SK-N-SH (cell line): ENCODE data around the gene WLS. TPM values are rescaled to one million over a fixed set of nuclear protein-coding genes. Genes with fewer than 3 reads are reported as not detected.

Experiments used
- CTCF ChIA-PET: fragments of 300-600, 350-600 bp; formaldehyde crosslinking; extraction: SDS; loops from one replicate; lab custom pipeline; 2021; lab: Yijun Ruan, JAX
- POLR2A ChIA-PET: fragments of 350-600 bp; sonication (Branson Sonifier 250); formaldehyde crosslinking; extraction: SDS; loops from one replicate; lab custom pipeline; 2020; ENCODE audit warnings: antibody characterized with exemption, inconsistent platforms; lab: Yijun Ruan, JAX
- DNase-seq: peaks from one replicate; pipeline ENCODE4 v3.0.0; 2012
- H2AFZ ChIP-seq: fragments of 200-600 bp; sonication (generic); 2 replicates; pipeline ENCODE4 v1.8.1; 2016; ENCODE audit warnings: antibody characterized with exemption, mild to moderate bottlenecking, low read depth
- H3F3A ChIP-seq: fragments of 200-600 bp; sonication (generic); replicated peaks from 2 replicates; pipeline ENCODE3; 2016; ENCODE audit warnings: antibody characterized with exemption, mild to moderate bottlenecking; ENCODE audit not compliant: insufficient read depth
- H3K27ac ChIP-seq, 2 experiments: fragments of 200-500 bp in 1 of 2; fragments of 200-600 bp in 1 of 2; sonication (Bioruptor generic) in 1 of 2; sonication (generic), shearing (Covaris generic) in 1 of 2; 2 replicates each; pipeline versions ENCODE4 v1.5.1 to v1.6.1; 2014 to 2016; ENCODE audit warnings: low read depth in 2 of 2, inconsistent platforms in 1 of 2, low read length in 1 of 2, mild to moderate bottlenecking in 1 of 2, mixed read lengths in 1 of 2
- H3K27me3 ChIP-seq: fragments of 200-600 bp; sonication (generic), shearing (Covaris generic); 2 replicates; pipeline ENCODE4 v1.6.1; 2016; ENCODE audit warnings: mixed run types; ENCODE audit not compliant: insufficient read depth
- H3K36me3 ChIP-seq, 2 experiments: fragments of 200-500 bp in 1 of 2; fragments of 200-600 bp in 1 of 2; sonication (Bioruptor generic) in 1 of 2; sonication (generic) in 1 of 2; replicated peaks in 1 of 2; 2 replicates each; pipeline versions ENCODE3 to v1.5.1; 2014 to 2016; ENCODE audit warnings: low read length in 1 of 2, mild to moderate bottlenecking in 1 of 2; ENCODE audit not compliant: insufficient read depth in 2 of 2, control insufficient read depth in 1 of 2
- H3K4me1 ChIP-seq, 2 experiments: fragments of 200-500 bp in 1 of 2; fragments of 200-600 bp in 1 of 2; sonication (Bioruptor generic) in 1 of 2; sonication (generic), shearing (Covaris generic) in 1 of 2; 2 replicates each; pipeline versions ENCODE4 v1.5.1 to v1.6.1; 2014 to 2016; ENCODE audit warnings: low read depth in 1 of 2, low read length in 1 of 2, mixed run types in 1 of 2; ENCODE audit not compliant: insufficient read depth in 2 of 2, control insufficient read depth in 1 of 2
- H3K4me2 ChIP-seq: fragments of 200-600 bp; sonication (generic), shearing (Covaris generic); 2 replicates; pipeline ENCODE4 v1.6.1; 2017; ENCODE audit warnings: mixed run types
- H3K4me3 ChIP-seq, 2 experiments: fragments of 200-500 bp in 1 of 2; fragments of 200-600 bp in 1 of 2; sonication (Bioruptor generic) in 1 of 2; sonication (generic), shearing (Covaris generic) in 1 of 2; 2 replicates each; pipeline versions ENCODE4 v1.5.1 to v1.8.1; 2014 to 2016; ENCODE audit warnings: low read depth in 2 of 2, inconsistent platforms in 1 of 2, low read length in 1 of 2, mild to moderate bottlenecking in 1 of 2, mixed read lengths in 1 of 2, moderate library complexity in 1 of 2
- H3K79me2 ChIP-seq: fragments of 200-600 bp; sonication (generic); 2 replicates; pipeline ENCODE4 v1.8.1; 2017; ENCODE audit warnings: mild to moderate bottlenecking; ENCODE audit not compliant: insufficient read depth
- H3K9ac ChIP-seq: fragments of 200-600 bp; sonication (generic); 2 replicates; pipeline ENCODE4 v1.6.1; 2017; ENCODE audit warnings: mixed run types
- H3K9me2 ChIP-seq: fragments of 200-600 bp; sonication (generic); 2 replicates; pipeline ENCODE4 v1.6.1; 2017; ENCODE audit warnings: mixed run types
- H3K9me3 ChIP-seq: fragments of 200-600 bp; sonication (generic); 2 replicates; pipeline ENCODE4 v1.6.1; 2017; ENCODE audit warnings: mixed run types, mild to moderate bottlenecking, moderate library complexity
- H4K20me1 ChIP-seq: fragments of 200-600 bp; sonication (generic); 2 replicates; pipeline ENCODE4 v1.6.1; 2017; ENCODE audit warnings: mild to moderate bottlenecking, mixed run types; ENCODE audit not compliant: insufficient read depth
- CHD2 ChIP-seq: fragments of 150-350 bp; IDR thresholded peaks from 2 replicates; pipeline ENCODE4 v1.6.1; 2018; ENCODE audit warnings: low read length; ENCODE audit not compliant: partially characterized antibody
- CTCF ChIP-seq: fragments of 200-600 bp; sonication (generic); IDR thresholded peaks from 2 replicates; pipeline ENCODE4 v1.6.1; 2017; ENCODE audit warnings: antibody characterized with exemption, mild to moderate bottlenecking, moderate library complexity
- ELF1 ChIP-seq: IDR thresholded peaks from 2 replicates; pipeline ENCODE4 v1.4.0; 2012
- EZH2phosphoT487 ChIP-seq: fragments of 200-600 bp; sonication (generic); IDR thresholded peaks from 2 replicates; pipeline ENCODE4 v1.6.1; 2017; ENCODE audit warnings: low read depth, mixed run types, mild to moderate bottlenecking, antibody characterized with exemption, moderate library complexity, borderline replicate concordance
- FOXM1 ChIP-seq: IDR thresholded peaks from 2 replicates; pipeline ENCODE4 v1.4.0; 2012; ENCODE audit warnings: low read depth, mild to moderate bottlenecking
- GABPA ChIP-seq: IDR thresholded peaks from 2 replicates; pipeline ENCODE4 v1.4.0; 2012; ENCODE audit warnings: low read depth, mild to moderate bottlenecking
- MXI1 ChIP-seq: IDR thresholded peaks from 2 replicates; pipeline ENCODE4 v1.6.1; 2012; ENCODE audit warnings: mild to moderate bottlenecking, low read depth, low read length, improper control_type of control experiment
- NFIC ChIP-seq: IDR thresholded peaks from 2 replicates; pipeline ENCODE4 v1.4.0; 2012; ENCODE audit warnings: borderline replicate concordance
- PBX3 ChIP-seq: IDR thresholded peaks from 2 replicates; pipeline ENCODE4; 2012
- RCOR1 ChIP-seq: fragments of 150-350 bp; IDR thresholded peaks from 2 replicates; pipeline ENCODE4 v1.6.1; 2017; ENCODE audit warnings: antibody characterized with exemption, low read length
- RFX5 ChIP-seq: IDR thresholded peaks from 2 replicates; pipeline ENCODE4 v1.6.1; 2012; ENCODE audit warnings: mild to moderate bottlenecking, improper control_type of control experiment, low read length
- RXRA ChIP-seq: IDR thresholded peaks from 2 replicates; pipeline ENCODE4 v1.4.0; 2012; ENCODE audit warnings: low read depth, mild to moderate bottlenecking, borderline replicate concordance
- TAF1 ChIP-seq: IDR thresholded peaks from 2 replicates; pipeline ENCODE4 v1.6.1; 2012; ENCODE audit warnings: low read depth, mild to moderate bottlenecking, low read length, moderate library complexity, borderline replicate concordance
- TEAD4 ChIP-seq: IDR thresholded peaks from 2 replicates; pipeline ENCODE4 v1.4.0; 2012; ENCODE audit warnings: mild to moderate bottlenecking, borderline replicate concordance; ENCODE audit not compliant: insufficient read depth
- USF1 ChIP-seq: IDR thresholded peaks from 2 replicates; pipeline ENCODE4 v1.4.0; 2012; ENCODE audit warnings: low read depth, borderline replicate concordance
- USF2 ChIP-seq: fragments of 150-350 bp; IDR thresholded peaks from 2 replicates; pipeline ENCODE4 v1.6.1; 2017; ENCODE audit warnings: antibody characterized with exemption, low read length, low read depth, borderline replicate concordance
- YY1 ChIP-seq: IDR thresholded peaks from 2 replicates; pipeline ENCODE4 v1.4.0; 2012; ENCODE audit warnings: low read depth, mild to moderate bottlenecking
- ZBTB33 ChIP-seq: IDR thresholded peaks from 2 replicates; pipeline ENCODE4 v1.4.0; 2012; ENCODE audit warnings: low read depth, borderline replicate concordance
- WGBS: methylation state at CpG from one replicate; pipeline ENCODE4 v1.1.6; 2017; ENCODE audit warnings: low lambda C conversion rate; 5-methylcytosine and 5-hydroxymethylcytosine counted together
- polyA plus RNA-seq, 3 experiments: library from polyadenylated mRNA; depleted of rRNA; stranded (reverse); fragments of >200 nt; gene quantifications; 2 replicates each; pipeline ENCODE4 v1.2.3, GENCODE V29; 2012

Gene WLS
- polyA plus RNA-seq, 1 of the 3 experiments (the other 2 are of a cell fraction) = 69.0 TPM

- TF ChIP-seq USF1 (no peak), TEAD4 (peak; percentile 54; the same call in 1 of the 2 replicates), YY1 (no peak), RFX5 (no peak), MXI1 (no peak), CTCF (no peak), RCOR1 (no peak), FOXM1 (no peak)
- TF ChIP-seq, all 33 proteins: peak for 9
These were observed 30.0 kb downstream of the WLS start (continued) for GRCh38 chr1:68202239-68202832.

- Histone ChIP-seq H4K20me1 (peaks cover 4% of the 10 kb centered on the region; the same call in 1 of the 2 replicates), H3K9ac (no peak overlapping the region), H3K36me3 (no peaks in the 10 kb centered on the region), H3K79me2 (peaks cover 53% of the 10 kb centered on the region), H3K9me2 (no peaks in the 10 kb centered on the region), H3K4me3 (no peak overlapping the region), H3F3A (peaks cover 19% of the 10 kb centered on the region), H2AFZ (no peak overlapping the region), H3K9me3 (no peaks in the 10 kb centered on the region), H3K4me1 (peaks cover 0 to 58% of the 10 kb centered on the region in 2 experiments), H3K27me3 (no peaks in the 10 kb centered on the region), H3K27ac (peak overlapping the region in 1 of 2 experiments; percentile 52; a peak in 1 of 4 replicates), H3K4me2 (peak overlapping the region; percentile 40; the same call in 1 of the 2 replicates)
- POLR2A ChIA-PET = no interaction called here
- CTCF ChIA-PET = interaction anchor here (0.6 to 1.2 kb wide), 3 partner anchors 9 to 119 kb away, joined by 3 read pairs; no protein-coding TSS in a partner anchor
- DNase-seq = no peak
- 95% methylated on average over 7 of the region's 7 CpGs for WGBS
- TF ChIP-seq EZH2phosphoT487 (no peak), ELF1 (no peak), CTCF (no peak), ZBTB33 (no peak), TAF1 (no peak), USF2 (no peak), RXRA (no peak), CHD2 (no peak), GABPA (no peak), TEAD4 (no peak), NFIC (no peak), RFX5 (no peak), PBX3 (no peak)
These were observed 30.6 kb downstream of the WLS start for GRCh38 chr1:68201546-68202238.
